Skeletal muscle tissue (tissue), 4 donors: ENCODE measurements around the gene KLHL29. TPM values are rescaled to one million over a fixed set of nuclear protein-coding genes. Genes with fewer than 3 reads are reported as not detected.

Experiments used
- H3K27ac ChIP-seq: one replicate; pipeline ENCODE4 v1.7.0; 2013; ENCODE audit warnings: mild to moderate bottlenecking, low read depth, low read length, inconsistent platforms
- H3K27me3 ChIP-seq, 3 donors: one replicate each; pipeline ENCODE4 v1.7.0; 2013; ENCODE audit warnings: low read length in 3 of 3; ENCODE audit not compliant: control insufficient read depth in 3 of 3, insufficient read depth in 3 of 3
- H3K36me3 ChIP-seq, 3 donors: one replicate each; pipeline ENCODE4 v1.7.0; 2013; ENCODE audit warnings: low read length in 3 of 3; ENCODE audit not compliant: control insufficient read depth in 3 of 3, insufficient read depth in 3 of 3
- H3K4me1 ChIP-seq, 3 donors: one replicate each; pipeline ENCODE4 v1.7.0; 2013; ENCODE audit warnings: low read length in 3 of 3, mild to moderate bottlenecking in 3 of 3; ENCODE audit not compliant: control insufficient read depth in 3 of 3, insufficient read depth in 3 of 3
- H3K4me3 ChIP-seq, 3 donors: one replicate each; pipeline ENCODE4 v1.7.0; 2013; ENCODE audit warnings: low read length in 3 of 3
- H3K9ac ChIP-seq, 3 donors: one replicate each; pipeline ENCODE4 v1.7.0; 2013; ENCODE audit warnings: low read length in 3 of 3, mild to moderate bottlenecking in 3 of 3, moderate library complexity in 2 of 3, low read depth in 1 of 3
- H3K9me3 ChIP-seq, 3 donors: one replicate each; pipeline ENCODE4 v1.7.0; 2013; ENCODE audit warnings: low read length in 3 of 3; ENCODE audit not compliant: control insufficient read depth in 3 of 3
- total RNA-seq: library from RNA; depleted of rRNA; stranded (reverse); fragments of >200 nt; gene quantifications from one replicate; pipeline ENCODE4 v1.2.3, GENCODE V29; 2014
- donor health status: Osteomylitis.

Gene KLHL29
- total RNA-seq, 1 donor from 2014 or later = 3.7 TPM

GRCh38 chr2:23631389-23631788 lies 246.4 kb downstream of the KLHL29 start:
- Histone ChIP-seq H3K27ac (no peak overlapping the region), H3K36me3 (no peaks in the 10 kb centered on the region), H3K4me3 (no peak overlapping the region), H3K9me3 (no peaks in the 10 kb centered on the region), H3K4me1 (peaks cover under 1% of the 10 kb centered on the region in 3 donors), H3K9ac (no peak overlapping the region), H3K27me3 (no peaks in the 10 kb centered on the region)

- Histone ChIP-seq H3K9ac (no peak overlapping the region), H3K36me3 (no peaks in the 10 kb centered on the region), H3K27me3 (no peaks in the 10 kb centered on the region), H3K27ac (no peak overlapping the region), H3K4me1 (peaks cover 10 to 11% (median 10%) of the 10 kb centered on the region in 3 donors), H3K9me3 (no peaks in the 10 kb centered on the region), H3K4me3 (no peak overlapping the region)
These were observed 247.4 kb downstream of the KLHL29 start for GRCh38 chr2:23632386-23632785.

GRCh38 chr2:23632831-23633395 lies 247.9 kb downstream of the KLHL29 start:
- Histone ChIP-seq H3K4me3 (no peak overlapping the region), H3K36me3 (no peaks in the 10 kb centered on the region), H3K27ac (no peak overlapping the region), H3K9me3 (no peaks in the 10 kb centered on the region), H3K9ac (no peak overlapping the region), H3K27me3 (no peaks in the 10 kb centered on the region), H3K4me1 (peaks cover 12 to 14% (median 13%) of the 10 kb centered on the region in 3 donors)

- H3K9ac ChIP-seq = no peak overlapping the region
- no peaks in the 10 kb centered on the region for H3K27me3 ChIP-seq
- no peak overlapping the region for H3K27ac ChIP-seq
- H3K4me1 ChIP-seq = peaks cover 12 to 14% (median 13%) of the 10 kb centered on the region in 3 donors
- H3K9me3 ChIP-seq = no peaks in the 10 kb centered on the region
- no peaks in the 10 kb centered on the region for H3K36me3 ChIP-seq
- H3K4me3 ChIP-seq = no peak overlapping the region
These were observed 249.0 kb downstream of the KLHL29 start for GRCh38 chr2:23633966-23634365.

- no peak overlapping the region for H3K4me3 ChIP-seq
- H3K9ac ChIP-seq = no peak overlapping the region
- no peak overlapping the region for H3K27ac ChIP-seq
- H3K4me1 ChIP-seq = peaks cover 12 to 14% (median 13%) of the 10 kb centered on the region in 3 donors
- H3K36me3 ChIP-seq = no peaks in the 10 kb centered on the region
- no peaks in the 10 kb centered on the region for H3K9me3 ChIP-seq
- no peaks in the 10 kb centered on the region for H3K27me3 ChIP-seq
These were observed 250.7 kb downstream of the KLHL29 start for GRCh38 chr2:23635442-23636340.

- H3K4me1 ChIP-seq = peaks cover 12 to 14% (median 13%) of the 10 kb centered on the region in 3 donors
- H3K9ac ChIP-seq = peak overlapping the region; percentile 1 to 33 (median 19)
- no peaks in the 10 kb centered on the region for H3K9me3 ChIP-seq
- H3K4me3 ChIP-seq = no peak overlapping the region
- H3K27me3 ChIP-seq = no peaks in the 10 kb centered on the region
- no peak overlapping the region for H3K27ac ChIP-seq
- no peaks in the 10 kb centered on the region for H3K36me3 ChIP-seq
These were observed 251.4 kb downstream of the KLHL29 start for GRCh38 chr2:23636426-23636825.

GRCh38 chr2:23637011-23637778 lies 252.2 kb downstream of the KLHL29 start:
- no peak overlapping the region for H3K27ac ChIP-seq
- H3K4me3 ChIP-seq = peak overlapping the region in 1 of 3 donors; percentile 2

GRCh38 chr2:23639406-23639982 lies 254.5 kb downstream of the KLHL29 start:
- Histone ChIP-seq H3K27me3 (no peaks in the 10 kb centered on the region), H3K4me1 (peaks cover 12 to 14% (median 13%) of the 10 kb centered on the region in 3 donors), H3K9ac (no peak overlapping the region), H3K9me3 (no peaks in the 10 kb centered on the region), H3K36me3 (peaks cover 0 to 11% (median 9%) of the 10 kb centered on the region in 3 donors), H3K27ac (no peak overlapping the region), H3K4me3 (no peak overlapping the region)

More at GRCh38 chr2:23637011-23637778, 252.2 kb downstream of the KLHL29 start:
- H3K4me1 ChIP-seq = peaks cover 12 to 14% (median 13%) of the 10 kb centered on the region in 3 donors
- H3K36me3 ChIP-seq = peaks cover 0 to 3% (median 0%) of the 10 kb centered on the region in 3 donors
- no peaks in the 10 kb centered on the region for H3K27me3 ChIP-seq
- peak overlapping the region; percentile 1 to 33 (median 19) for H3K9ac ChIP-seq
- no peaks in the 10 kb centered on the region for H3K9me3 ChIP-seq

- H3K9ac ChIP-seq = no peak overlapping the region
- no peaks in the 10 kb centered on the region for H3K27me3 ChIP-seq
- no peak overlapping the region for H3K4me3 ChIP-seq
- H3K36me3 ChIP-seq = peaks cover 0 to 11% (median 9%) of the 10 kb centered on the region in 3 donors
- no peaks in the 10 kb centered on the region for H3K9me3 ChIP-seq
- H3K4me1 ChIP-seq = peaks cover 12 to 14% (median 13%) of the 10 kb centered on the region in 3 donors
- no peak overlapping the region for H3K27ac ChIP-seq
These were observed 255.7 kb downstream of the KLHL29 start for GRCh38 chr2:23640711-23641110.
